Stimulated activated CD4-positive, alpha-beta T cell treated with anti-CD3 and anti-CD28 coated beads, Interleukin-4, amount 100 ng/mL, for 4 hours (primary cell): Measurements from ENCODE around the gene PNCK.

Experiments used
- DNase-seq, 2 experiments: peaks; one replicate each; pipeline ENCODE4 v3.0.0-alpha.2; 2020

The PNCK gene

DNA sequence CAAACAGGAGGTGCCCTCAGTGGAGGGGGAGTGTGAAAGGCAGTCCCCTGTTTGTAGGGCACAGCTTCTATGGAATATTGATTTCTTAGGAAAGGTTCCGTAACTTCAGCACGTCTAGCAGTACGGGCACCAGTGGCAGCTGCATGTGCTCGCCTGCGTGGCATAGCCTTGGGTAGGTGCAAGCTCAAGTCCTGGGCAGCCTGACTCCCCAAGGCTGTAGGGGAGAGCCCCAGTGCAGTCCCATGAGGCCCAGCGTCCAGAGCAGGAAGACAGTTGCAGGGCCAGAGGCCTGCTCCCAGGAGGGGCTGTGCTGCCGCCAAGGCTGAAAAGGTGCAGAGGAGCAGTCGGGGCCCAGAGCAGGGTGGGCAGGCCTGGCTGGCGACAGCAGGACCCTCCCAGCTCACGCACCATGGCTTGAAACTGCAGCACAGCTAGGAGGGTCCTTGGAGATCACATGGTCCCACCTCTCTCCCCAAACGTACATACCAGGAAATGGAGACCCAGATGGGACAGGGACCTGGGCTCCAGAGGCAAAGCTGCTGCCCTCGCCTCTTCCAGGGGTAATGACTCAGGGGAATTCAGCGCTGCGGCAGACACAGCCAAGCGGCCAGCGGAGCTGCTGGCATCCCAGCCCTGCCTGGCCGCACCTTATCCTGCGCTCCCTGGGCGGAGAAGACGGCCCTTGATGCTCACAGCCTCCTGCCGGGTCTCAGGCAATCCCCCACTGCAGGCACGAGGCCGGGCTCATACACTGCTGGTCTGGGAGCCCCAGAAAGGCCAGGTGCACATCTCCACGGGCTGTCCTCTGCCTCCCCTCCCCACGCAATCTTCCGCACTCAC lies 32.7 kb downstream of the PNCK start:
- no peak for DNase-seq

DNA sequence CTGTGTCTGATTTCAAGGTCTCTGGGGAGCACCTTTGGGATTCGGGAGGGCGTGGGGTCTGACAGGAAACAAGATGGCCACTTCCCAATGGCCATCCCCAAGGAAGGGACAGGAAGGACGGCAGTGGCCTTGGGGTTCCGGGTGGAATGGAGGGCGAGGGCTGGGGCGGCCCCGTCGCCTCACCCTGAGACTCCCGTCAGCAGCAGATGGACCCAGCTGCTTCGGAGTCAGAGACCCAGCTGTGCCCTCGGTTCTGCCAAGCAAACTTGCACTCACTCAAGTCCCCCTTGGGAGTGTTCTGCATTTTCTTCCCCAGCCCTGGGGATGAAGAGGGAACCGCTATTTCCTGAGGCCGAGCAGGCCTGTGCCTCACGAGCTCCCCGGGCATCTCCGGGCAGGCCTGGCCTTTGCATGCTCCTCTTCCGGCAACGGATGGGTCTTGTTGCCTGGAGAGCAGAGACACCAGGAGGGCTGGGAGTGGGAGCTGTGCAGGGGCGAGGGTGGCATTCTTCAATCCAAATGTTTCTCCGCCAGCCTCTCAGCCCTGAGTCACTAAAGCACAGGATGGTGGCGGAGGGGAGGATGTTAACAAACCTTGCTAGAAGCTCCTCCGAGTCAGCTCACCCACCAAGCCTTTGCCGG lies 33.4 kb downstream of the PNCK start:
- no peak for DNase-seq

DNA sequence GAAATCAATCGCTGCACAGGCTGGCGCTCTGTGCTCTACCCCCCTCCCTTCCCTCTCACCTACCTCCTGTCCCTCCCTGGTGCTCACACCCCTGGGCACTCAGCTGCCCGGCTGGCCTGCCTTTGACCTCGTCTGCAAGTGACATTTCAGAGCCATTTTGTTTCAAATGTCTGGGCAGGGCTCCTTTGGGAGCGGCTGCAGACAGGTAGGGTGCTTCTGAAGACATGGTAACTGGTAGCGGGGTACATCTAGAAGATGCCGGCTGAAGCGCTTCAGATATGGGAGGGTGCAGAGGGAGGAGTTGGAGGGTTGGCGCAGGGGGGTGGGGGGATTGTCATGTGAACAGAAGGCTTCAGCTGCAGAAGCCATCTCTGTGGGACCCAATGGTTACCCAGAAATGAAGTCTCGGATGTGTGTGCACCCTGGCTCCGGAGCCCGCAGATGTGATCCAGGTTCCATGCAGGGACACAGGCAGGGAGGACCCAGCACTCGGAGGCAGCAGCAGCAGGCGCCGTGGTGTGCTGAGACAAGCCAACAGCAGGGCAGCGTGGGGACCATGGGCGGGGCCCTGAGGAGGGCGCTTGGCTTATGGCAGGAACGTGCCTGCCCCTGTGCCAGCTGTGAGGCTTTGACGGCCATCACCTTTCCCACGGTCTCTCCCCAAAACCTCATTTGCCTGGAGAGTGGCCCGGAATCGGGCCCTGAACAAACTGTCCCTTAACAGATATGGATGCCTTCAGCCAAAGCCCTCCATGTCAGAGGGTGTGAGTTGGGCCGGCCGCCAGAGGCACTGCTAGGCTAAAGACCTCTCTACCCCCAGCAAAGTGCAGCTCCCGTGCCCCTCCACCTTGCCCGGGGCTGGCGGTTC lies 34.2 kb downstream of the PNCK start:
- no peak for DNase-seq

DNA sequence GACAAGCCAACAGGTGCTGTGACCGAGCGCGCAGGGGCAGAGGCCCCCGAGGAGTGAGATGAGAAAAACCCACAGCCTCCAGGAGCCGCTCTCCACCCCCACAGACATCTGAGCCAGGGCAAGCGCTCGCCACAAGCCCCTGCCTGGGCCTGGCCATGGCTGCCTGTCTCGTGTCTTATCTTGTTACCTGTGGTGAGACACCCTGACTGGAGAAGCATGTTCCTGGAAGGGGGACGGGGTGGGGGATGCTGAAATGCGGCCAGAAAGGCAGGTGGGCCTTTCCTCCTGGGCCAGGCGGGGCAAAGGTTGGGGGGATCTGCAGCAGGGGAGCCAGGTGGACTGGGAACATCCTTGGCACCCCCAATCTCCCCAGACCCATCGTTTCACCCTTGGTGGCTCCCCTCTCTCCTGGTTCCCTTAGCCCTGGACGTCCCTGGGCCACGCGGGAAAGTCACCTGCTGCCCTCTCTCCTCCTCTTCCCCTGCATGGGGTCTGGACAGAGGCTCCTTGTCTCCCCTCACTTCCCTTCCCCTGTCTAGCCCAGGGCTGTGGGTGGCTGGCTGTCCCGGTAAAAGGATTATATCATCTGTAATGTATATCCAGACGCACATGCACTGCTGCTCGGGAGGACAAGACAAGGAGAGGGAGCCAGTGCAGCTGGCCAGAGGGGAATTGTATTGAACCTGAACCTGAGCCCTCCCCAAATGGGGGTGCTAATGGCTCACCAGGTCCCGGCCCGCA lies 35.0 kb downstream of the PNCK start:
- DNase-seq: no peak

DNA sequence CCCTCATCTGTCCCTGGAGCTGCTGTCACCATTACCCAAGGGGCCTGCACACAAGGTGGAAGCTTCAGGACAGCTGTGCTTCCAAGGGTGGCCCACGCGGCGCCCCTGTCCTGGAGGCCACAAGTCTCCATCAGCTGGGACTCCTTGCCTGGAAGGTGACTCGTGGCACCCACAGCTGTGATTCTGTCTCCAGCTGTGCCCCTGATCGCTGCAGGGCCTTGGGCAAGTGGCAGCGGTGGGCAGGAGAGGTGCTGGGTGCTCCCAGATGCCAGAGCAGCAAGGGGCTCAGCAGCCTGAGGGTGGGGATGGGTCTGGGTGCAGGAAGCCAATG lies 35.6 kb downstream of the PNCK start:
- DNase-seq: no peak

DNA sequence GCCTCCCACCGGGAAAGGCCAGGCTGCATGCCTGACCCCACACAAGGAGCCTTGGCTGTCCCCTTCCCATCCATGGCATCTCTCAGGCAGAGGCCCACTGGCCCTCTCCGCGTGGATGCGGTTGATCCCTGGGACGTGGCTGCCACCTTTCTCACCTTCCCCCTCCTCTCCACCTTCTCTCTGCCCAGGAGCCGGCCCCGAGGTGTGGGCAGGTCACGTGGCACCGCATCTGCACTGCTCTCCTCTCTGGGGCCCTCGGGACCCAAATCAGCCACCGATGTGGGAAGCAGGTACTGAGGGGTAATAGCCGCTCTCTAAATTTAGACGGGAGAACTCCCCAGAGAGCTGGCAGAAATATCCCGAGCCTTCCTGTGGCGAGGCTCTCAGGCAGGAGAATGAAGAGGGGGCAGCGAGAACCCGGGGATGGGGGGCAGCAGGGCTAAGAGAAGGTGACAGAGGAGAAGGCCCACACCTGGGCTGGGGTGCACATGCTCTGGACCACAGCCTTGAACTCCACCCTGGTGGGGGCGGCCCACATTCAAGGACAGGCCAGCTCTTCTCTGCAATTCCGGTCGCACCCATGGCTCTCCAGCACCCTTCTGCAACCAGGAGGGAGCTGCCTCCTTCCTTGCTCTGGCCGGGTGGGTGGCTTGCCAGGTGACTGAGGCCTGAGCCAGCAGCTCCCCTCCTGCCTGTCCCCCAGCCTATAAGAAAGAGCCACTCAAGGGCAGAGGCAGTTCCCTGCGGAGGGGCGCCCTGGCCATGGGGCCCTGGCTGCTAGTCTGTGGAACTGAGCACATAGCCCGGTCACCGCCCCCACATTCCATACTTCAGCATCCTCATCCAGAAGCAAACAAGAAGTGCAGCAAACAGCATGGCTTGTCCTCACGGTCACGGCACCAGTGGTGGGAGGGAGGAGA lies 36.2 kb downstream of the PNCK start:
- no peak for DNase-seq

DNA sequence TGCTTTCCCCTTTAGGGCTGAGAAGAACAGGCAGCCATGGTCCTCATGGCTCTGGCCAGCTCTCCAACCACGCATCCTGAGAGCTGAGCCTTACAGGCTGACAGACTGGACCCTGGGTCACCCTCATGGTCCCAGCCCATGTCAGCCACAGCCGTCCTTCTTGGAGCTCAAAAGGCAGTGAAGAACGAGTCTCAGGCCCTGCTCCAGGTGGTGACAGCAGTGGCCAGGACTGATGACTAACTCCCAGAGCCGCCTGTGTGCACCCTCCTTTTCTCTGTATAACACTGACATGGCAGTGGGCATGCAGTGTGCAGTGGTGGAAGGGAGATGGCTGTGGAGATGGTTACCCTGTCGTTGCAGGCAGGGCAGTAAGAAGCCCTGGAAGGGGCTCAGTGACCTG lies 36.9 kb downstream of the PNCK start:
- DNase-seq: no peak

DNA sequence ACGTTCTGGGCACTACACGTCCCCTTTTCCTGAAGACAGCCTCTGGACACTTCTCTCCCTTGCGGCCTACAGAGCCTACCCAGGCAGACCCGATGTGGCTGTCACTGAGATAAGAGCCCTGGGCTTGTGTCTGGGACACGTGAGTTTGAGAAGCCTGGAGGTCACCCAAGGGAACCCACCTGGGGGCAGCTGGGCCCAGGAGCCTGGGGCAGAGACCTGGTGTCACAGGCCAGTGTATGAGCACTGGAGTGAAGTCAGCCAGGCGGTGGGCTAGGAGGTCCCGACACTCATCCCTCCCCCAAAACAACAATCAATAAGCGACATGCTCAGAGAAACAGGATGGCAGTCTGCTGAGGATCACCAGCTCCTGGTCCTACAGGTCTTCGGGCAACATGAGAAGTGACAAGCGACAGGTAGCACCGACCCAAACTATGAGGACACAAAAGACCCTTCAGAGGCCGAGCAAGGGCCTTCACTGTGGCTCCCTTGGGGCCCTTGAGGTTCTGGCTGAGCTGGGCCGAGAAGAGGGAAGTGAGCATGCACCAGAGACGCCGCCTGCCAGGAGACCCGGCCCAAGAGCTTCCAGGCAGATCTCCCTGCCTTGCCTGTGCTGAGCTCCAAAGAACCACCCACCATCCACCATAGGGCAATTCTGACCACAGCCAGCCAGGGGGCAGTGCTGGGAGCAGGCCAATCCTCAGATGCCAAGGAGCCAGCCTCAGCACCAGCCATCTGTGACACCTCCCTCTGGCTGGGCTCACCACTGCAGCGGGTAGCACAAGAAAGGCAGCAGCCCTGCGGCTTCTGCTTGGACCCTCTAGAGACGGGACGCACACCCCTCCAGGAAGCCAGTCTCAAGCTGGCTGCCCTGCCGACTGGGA lies 37.6 kb downstream of the PNCK start:
- no peak for DNase-seq

DNA sequence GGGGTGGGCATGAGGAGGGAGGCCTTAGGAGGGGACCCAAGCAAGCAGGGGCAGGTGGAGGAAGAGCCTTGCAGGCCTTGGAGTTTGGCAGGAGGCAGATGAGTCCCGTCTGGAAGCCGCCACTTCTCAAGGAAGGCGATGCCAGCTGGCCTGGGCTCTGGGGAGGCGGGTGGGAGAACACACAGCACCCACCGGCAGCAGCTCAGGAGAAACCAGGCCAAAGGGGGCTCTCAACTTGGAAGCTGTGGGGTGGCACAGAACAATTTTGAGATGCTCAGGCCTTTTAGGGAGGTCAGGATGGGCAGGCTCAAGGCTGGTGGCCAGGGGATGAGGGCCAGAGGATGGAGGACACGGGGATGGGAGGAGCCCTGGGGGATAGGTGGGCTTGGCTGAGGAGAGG lies 38.2 kb downstream of the PNCK start:
- DNase-seq: no peak

DNA sequence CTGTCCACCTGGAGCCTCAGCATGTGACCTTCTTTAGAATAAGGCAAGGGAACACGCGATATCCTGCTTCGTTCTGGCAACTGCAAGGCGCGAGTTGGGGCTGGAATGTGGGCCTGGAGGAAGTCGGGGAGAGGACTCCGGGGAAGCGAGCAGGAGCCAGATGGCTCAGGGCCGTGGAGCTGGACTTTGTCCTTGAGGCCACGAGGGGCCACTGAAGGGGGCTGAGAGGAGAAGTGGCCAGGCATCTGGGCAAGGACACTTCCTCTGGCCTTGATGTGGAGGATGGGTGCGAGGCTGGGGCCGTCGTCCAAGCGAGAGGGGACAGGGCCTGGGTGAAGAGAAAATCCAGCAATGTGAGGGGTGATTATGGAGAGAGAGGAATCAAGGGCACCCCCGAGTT lies 38.8 kb downstream of the PNCK start:
- no peak for DNase-seq

DNA sequence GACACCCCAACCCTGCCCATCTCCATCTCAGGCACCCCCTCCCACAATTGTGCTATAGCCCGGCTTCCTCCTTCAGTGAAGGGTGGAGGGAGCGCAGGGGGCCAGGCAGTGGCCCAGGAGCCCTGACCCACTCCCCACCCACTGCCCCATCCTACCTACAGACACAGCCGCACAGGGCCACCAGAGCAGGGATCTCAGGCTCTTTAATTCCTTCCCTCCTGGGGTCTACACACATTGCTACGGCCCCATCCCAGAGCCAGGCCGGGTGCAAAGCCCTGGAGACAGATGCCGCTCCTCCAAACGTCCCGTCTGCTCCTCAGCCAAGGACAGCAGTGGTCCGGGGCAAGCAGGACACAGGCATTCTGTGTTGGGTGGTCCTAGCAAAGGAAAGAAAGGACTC lies 39.4 kb downstream of the PNCK start:
- no peak for DNase-seq

DNA sequence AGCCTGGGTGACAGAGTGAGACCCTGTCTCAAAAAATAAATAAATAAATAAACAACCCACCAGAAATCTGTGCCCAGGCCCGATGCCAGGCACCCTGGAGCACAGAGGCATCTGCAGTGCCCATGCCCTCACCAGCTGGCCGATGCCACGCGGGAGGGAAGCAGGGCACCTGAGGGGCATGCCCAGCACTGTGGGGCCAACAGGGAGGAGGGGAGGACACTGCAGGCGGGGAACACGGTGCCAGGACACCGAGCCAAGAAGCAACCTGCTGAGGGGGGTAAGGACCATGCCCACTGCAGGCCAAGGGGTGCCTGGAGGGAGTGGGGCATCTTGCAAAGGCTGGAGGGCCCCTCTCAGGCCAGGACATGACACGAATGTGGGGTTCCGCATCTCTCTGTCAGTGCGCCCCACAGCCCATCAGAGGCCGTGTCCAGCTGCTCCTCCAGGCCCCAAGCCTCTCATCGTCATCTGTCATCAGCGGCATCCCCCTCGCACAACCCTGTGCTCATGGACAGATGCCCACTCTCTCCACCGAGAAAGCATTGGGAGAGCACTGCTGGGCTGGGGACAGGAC lies 39.9 kb downstream of the PNCK start:
- DNase-seq: no peak

DNA sequence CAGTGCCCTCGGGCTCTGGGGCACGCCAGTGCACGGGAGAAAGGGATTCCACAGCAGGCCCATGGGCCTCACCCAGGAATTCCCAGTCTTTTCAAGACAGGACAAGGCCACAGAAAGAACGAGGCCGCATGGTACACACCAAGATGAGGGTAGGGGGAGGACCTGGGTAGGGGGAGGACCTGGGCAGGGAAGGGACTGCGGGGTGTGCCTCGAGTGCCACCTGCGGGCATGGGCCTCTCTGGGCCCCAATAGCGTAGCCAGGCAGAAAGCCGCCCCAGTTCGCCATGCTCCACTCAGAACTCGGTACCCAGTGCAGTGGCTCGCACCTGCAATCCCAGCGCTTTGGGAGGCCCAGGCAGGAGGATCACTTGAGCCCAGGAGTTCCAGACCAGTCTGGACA lies 40.6 kb downstream of the PNCK start:
- no peak for DNase-seq

DNA sequence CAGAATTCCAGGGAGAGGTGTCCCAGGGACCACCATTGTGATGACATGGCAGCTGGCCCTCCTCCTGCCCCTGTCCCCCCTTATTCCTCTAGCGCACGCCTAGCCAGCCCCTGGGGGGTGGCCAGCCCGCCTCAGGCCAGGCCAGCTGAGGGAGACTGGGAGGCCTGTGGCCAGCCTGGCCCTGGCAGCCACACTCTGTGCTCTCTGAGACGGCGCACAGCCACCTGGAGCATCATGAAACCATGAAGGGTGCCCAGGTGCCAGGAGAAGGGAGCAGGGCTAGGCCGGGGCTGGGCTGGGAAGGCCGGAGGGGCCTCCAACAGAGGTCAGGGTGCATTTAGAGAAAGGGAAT lies 41.0 kb downstream of the PNCK start:
- DNase-seq: no peak

DNA sequence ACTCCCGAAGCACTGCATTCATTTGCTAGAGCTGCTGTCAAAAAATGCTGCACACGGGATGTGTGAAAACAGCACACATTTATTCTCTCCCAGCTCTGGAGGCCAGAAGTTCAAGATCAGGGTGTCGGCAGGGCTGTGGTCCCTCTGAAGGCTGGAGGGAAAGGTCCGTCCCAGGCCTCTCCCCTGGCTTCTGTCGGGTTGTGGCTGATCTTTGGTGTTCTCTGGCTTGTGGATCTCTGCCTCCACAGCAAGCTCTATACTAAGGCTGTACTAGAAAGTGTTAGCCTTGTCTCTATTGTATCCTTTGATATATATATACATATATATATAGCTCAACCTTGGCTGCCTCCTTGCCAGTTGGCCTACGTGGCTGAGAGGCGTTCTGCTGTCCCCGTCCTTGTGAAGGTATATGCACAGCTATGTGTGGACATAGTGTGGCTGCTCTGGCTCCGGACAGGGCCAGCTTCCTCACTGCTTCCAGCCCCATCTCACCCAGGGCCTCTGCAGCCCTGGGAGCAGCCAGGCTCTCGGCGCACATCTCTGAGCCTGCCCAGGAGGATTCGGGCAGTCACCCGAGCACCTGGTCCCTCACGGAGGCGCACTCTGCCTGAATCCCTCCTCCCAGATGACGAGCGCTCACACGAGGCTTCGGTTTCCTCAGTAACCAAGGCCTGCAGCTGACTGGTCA lies 41.6 kb downstream of the PNCK start:
- DNase-seq: no peak

DNA sequence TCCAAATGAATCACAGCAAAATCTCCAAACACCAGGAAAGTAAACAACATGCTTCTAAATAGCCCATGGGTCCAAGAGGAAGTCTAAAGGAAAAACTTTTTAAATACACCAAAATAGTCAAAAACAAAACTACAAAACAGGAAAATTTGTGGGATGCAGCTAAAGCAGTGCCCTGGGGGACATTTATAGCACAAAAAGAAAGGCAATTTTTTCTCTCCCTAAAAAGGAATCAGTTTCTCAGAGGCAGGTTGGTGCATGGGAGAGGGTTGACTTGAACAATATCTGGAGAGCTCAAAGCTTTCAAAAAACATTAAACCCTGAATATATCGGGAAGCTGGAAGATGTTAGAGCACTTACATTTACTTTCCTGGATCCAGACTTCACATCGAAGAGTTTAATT lies 42.3 kb downstream of the PNCK start:
- no peak for DNase-seq

DNA sequence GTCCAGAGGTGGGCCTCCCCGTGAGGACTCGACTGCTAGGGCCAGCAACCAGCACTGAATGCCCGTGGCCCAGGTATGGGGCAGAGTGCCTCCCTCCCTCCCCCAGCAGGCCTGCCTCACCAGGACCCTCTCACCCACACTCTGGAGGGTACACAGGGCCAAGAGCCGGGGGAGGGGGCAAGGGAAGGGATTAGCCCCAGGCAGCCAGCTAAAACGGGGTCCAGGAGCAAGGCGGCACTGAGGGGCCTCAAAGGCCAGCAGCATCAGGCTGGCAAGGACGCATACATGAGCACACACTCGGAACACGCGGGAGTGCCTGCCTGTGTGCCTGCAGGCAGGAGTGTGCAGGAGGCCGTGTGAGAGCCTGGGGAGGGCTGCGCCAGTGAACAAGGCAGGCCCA lies 44.9 kb downstream of the PNCK start:
- no peak for DNase-seq

DNA sequence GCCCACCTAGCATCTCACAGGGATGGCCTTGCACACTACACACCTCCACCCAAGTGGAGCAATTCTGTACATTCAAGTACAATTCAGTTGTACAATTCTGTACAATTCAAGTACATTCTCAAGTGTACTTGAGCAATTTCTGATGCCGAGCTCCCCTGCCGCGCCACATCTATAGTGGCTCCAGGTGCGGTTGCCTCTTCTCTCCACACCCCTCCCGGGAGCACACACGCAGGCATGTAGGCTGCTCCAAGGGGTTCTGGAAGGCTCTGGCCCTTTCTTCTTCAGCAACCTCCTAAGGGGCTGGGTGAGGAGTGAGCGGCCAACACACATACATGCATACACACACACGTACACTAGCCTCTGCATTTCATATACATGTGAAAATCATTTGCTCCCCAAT lies 45.5 kb downstream of the PNCK start:
- DNase-seq: no peak

DNA sequence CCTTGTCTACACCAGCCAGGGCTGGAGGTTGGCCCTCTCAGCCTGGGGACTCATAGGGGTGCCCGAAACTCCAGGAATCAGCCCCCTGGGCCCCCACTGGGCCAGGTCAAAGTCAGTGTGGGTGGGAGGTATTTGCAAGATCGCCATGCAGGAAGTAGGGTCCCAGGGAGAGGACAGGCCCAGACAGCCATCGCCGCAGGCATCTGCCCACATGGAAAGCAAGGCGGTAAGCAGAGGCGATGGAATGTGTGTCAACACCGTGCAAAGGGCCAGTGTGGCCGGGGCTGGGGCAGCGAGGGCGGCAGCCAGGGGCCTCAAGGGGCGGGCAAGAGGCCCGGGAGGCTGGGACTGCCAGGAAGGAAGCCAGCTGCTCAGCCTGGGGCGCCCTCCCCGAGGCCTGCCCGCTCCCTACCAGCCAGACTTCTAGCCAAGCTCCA lies 45.9 kb downstream of the PNCK start:
- DNase-seq: no peak
